NCI-H82 treated with DMSO at 0.1 percent for 48 hours (cell line): ENCODE results near the gene OLFML1.
"Not testable (repeated sequence)": the region's sequence is repeated elsewhere in the genome, so short reads cannot be mapped to it uniquely, and the experiment has no call there.

Experiments used
- DNase-seq: peaks from one replicate; lab custom pipeline; 2025; ENCODE audit not compliant: unreplicated experiment; lab: John Stamatoyannopoulos, UW

OLFML1 gene

GRCh38 chr11:7511401-7511800 is 26.1 kb downstream of the OLFML1 start:
- no peak for DNase-seq

GRCh38 chr11:7512525-7513233 is 27.4 kb downstream of the OLFML1 start:
- peak; percentile 27 for DNase-seq

- DNase-seq, result peak; percentile 27
These were observed 28.2 kb downstream of the OLFML1 start, which contains the start of gene PPFIBP2 for GRCh38 chr11:7513234-7514098. Gene PPFIBP2 (plus strand): TSS chr11:7513999. CDS start chr11:7549476, 35,477 bp downstream.

- no peak for DNase-seq
These were observed 28.8 kb downstream of the OLFML1 start for GRCh38 chr11:7514099-7514591.

GRCh38 chr11:7515447-7515886 is 30.2 kb downstream of the OLFML1 start:
- DNase-seq, result no peak

- DNase-seq, result no peak
These were observed 31.2 kb downstream of the OLFML1 start for GRCh38 chr11:7516475-7516874.

GRCh38 chr11:7517743-7518142 is 32.4 kb downstream of the OLFML1 start:
- DNase-seq, result not testable (repeated sequence)

- DNase-seq, result no peak
These were observed 33.7 kb downstream of the OLFML1 start for GRCh38 chr11:7518811-7519562.

GRCh38 chr11:7520011-7520942 is 35.0 kb downstream of the OLFML1 start:
- DNase-seq, result no peak

GRCh38 chr11:7520981-7521487 is 35.7 kb downstream of the OLFML1 start:
- peak; percentile 22 for DNase-seq

GRCh38 chr11:7522121-7522520 is 36.8 kb downstream of the OLFML1 start:
- DNase-seq, result no peak

- no peak for DNase-seq
These were observed 37.2 kb downstream of the OLFML1 start for GRCh38 chr11:7522546-7522945.

- DNase-seq, result no peak
These were observed 38.3 kb downstream of the OLFML1 start for GRCh38 chr11:7523416-7524210.

GRCh38 chr11:7524462-7525235 is 39.3 kb downstream of the OLFML1 start:
- DNase-seq, result no peak

GRCh38 chr11:7525424-7525823 is 40.1 kb downstream of the OLFML1 start:
- no peak for DNase-seq

GRCh38 chr11:7527029-7527428 is 41.7 kb downstream of the OLFML1 start:
- no peak for DNase-seq

- no peak for DNase-seq
These were observed 43.3 kb downstream of the OLFML1 start for GRCh38 chr11:7528514-7529049.

GRCh38 chr11:7530013-7530640 is 44.8 kb downstream of the OLFML1 start:
- DNase-seq, result no peak
